Measurements from ENCODE around the gene DHRS13. TPM values are rescaled to one million over a fixed set of nuclear protein-coding genes. Genes with fewer than 3 reads are reported as not detected.

The DHRS13 gene
- total RNA-seq, 1 donor from 2014 or later, result 12.4 TPM

- Mint-ChIP-seq H3K36me3 (peaks cover 13% of the 10 kb centered on the region), H3K9me3 (peaks cover 4% of the 10 kb centered on the region), H3K27ac (peak overlapping the region; percentile 11), H3K4me1 (peaks cover 6% of the 10 kb centered on the region), H3K27me3 (ENCODE audit: low read depth) (no peaks in the 10 kb centered on the region), H3K4me3 (no peak overlapping the region)
- no peak for DNase-seq (ENCODE audit: low spot score in 2 of 2, unreplicated experiment in 2 of 2)
- TF ChIP-seq, protein P1, sequence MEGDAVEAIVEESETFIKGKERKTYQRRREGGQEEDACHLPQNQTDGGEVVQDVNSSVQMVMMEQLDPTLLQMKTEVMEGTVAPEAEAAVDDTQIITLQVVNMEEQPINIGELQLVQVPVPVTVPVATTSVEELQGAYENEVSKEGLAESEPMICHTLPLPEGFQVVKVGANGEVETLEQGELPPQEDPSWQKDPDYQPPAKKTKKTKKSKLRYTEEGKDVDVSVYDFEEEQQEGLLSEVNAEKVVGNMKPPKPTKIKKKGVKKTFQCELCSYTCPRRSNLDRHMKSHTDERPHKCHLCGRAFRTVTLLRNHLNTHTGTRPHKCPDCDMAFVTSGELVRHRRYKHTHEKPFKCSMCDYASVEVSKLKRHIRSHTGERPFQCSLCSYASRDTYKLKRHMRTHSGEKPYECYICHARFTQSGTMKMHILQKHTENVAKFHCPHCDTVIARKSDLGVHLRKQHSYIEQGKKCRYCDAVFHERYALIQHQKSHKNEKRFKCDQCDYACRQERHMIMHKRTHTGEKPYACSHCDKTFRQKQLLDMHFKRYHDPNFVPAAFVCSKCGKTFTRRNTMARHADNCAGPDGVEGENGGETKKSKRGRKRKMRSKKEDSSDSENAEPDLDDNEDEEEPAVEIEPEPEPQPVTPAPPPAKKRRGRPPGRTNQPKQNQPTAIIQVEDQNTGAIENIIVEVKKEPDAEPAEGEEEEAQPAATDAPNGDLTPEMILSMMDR (IDR thresholded peaks at IDR 0.05; ENCODE audit: unreplicated experiment), result no peak
Observed at GRCh38 chr17:28929787-28930186, 26.9 kb upstream of the DHRS13 start.

- H3K27ac Mint-ChIP-seq, result no peak overlapping the region
- no peak for DNase-seq (ENCODE audit: low spot score in 2 of 2, unreplicated experiment in 2 of 2)
- TF ChIP-seq, protein P1 (IDR thresholded peaks at IDR 0.05; ENCODE audit: unreplicated experiment), result no peak
- peaks cover 4% of the 10 kb centered on the region for H3K9me3 Mint-ChIP-seq
- no peaks in the 10 kb centered on the region for H3K27me3 Mint-ChIP-seq (ENCODE audit: low read depth)
- no peak overlapping the region for H3K4me3 Mint-ChIP-seq
- H3K4me1 Mint-ChIP-seq, result peaks cover 6% of the 10 kb centered on the region
- peaks cover 20% of the 10 kb centered on the region for H3K36me3 Mint-ChIP-seq
Observed at GRCh38 chr17:28928061-28928460, 25.2 kb upstream of the DHRS13 start.

GRCh38 chr17:28926786-28927185 is 23.9 kb upstream of the DHRS13 start:
- Mint-ChIP-seq H3K27me3 (ENCODE audit: low read depth) (no peaks in the 10 kb centered on the region), H3K27ac (peak overlapping the region; percentile 60), H3K4me1 (peaks cover 6% of the 10 kb centered on the region), H3K9me3 (peaks cover 4% of the 10 kb centered on the region), H3K4me3 (no peak overlapping the region), H3K36me3 (peaks cover 26% of the 10 kb centered on the region)
- TF ChIP-seq, protein P1 (IDR thresholded peaks at IDR 0.05; ENCODE audit: unreplicated experiment), result no peak
- DNase-seq (ENCODE audit: low spot score in 2 of 2, unreplicated experiment in 2 of 2), result no peak

DNA sequence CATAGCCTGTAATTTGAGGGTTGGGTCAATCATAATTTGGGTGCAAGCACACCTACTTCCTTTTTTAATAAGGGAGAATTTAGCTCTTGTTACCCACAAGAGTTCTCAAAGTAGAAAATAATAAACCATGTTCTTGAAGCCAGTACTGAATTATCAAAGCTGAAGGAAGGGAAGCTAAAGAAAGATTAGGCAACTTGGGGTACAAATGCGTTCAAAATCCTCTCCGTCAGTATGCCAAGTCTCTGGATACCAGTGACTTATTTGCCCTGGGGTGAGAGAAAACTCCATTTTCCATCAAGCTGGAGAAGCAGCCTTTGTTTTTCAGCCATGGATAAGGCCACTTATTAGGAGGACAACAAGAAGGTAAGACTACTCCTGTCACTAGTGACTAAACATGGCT is 23.5 kb upstream of the DHRS13 start:
- DNase-seq (ENCODE audit: low spot score in 2 of 2, unreplicated experiment in 2 of 2), result no peak
- Mint-ChIP-seq H3K9me3 (peaks cover 4% of the 10 kb centered on the region), H3K4me1 (peaks cover 6% of the 10 kb centered on the region), H3K27ac (no peak overlapping the region), H3K4me3 (no peak overlapping the region), H3K36me3 (peaks cover 30% of the 10 kb centered on the region), H3K27me3 (ENCODE audit: low read depth) (no peaks in the 10 kb centered on the region)
- TF ChIP-seq, protein P1 (IDR thresholded peaks at IDR 0.05; ENCODE audit: unreplicated experiment), result no peak

- peaks cover 32% of the 10 kb centered on the region for H3K36me3 Mint-ChIP-seq
Observed at GRCh38 chr17:28925912-28926365, 23.1 kb upstream of the DHRS13 start.

More at GRCh38 chr17:28925912-28926365, 23.1 kb upstream of the DHRS13 start:
- no peak overlapping the region for H3K27ac Mint-ChIP-seq
- peaks cover 6% of the 10 kb centered on the region for H3K4me1 Mint-ChIP-seq
- TF ChIP-seq, protein P1 (IDR thresholded peaks at IDR 0.05; ENCODE audit: unreplicated experiment), result no peak
- DNase-seq (ENCODE audit: low spot score in 2 of 2, unreplicated experiment in 2 of 2), result no peak
- H3K4me3 Mint-ChIP-seq, result no peak overlapping the region
- peaks cover 4% of the 10 kb centered on the region for H3K9me3 Mint-ChIP-seq
- H3K27me3 Mint-ChIP-seq (ENCODE audit: low read depth), result no peaks in the 10 kb centered on the region

All from mesothelial cell of epicardium (in vitro differentiated cells).